ENCODE measurements around the gene ELP4.
A peak's percentile ranks its signal among the peaks of the same experiment; 100 is the strongest.

The ELP4 gene

DNA sequence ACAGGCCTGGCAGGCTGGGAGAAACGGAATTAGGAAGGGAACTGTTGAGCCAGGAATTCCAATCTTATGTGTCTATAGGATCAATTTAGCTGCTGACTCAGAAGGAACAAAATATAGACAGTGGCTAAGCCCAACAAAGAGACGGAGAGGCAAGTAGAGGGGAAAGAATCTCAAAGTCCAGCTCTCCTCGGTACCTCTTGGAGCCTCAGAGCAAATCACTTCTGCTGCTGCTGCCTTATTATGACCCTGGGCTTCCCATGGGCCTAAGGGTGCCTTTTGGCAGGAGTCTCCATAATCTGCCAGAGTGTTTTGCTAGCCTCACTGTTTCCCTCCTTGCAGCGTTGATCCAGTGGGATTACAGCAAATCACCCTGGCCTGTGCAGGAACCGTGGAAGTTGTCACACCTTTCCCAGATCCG is 269.8 kb downstream of the ELP4 start:
- no peaks in the 10 kb centered on the region for H3K79me1 ChIP-seq (replicated peaks; ENCODE audit: low read length, poor library complexity, severe bottlenecking)
- H3K9ac ChIP-seq (ENCODE audit: low read length): no peak overlapping the region
- H3K9me3 ChIP-seq (ENCODE audit: control insufficient read depth, low read length): peaks cover 9% of the 10 kb centered on the region
- peaks cover 2% of the 10 kb centered on the region for H3K4me1 ChIP-seq (ENCODE audit: control insufficient read depth, insufficient read depth, low read depth, low read length)
- no peak overlapping the region for H3K23ac ChIP-seq (ENCODE audit: low read length in 2 of 2)
- no peak overlapping the region for H4K8ac ChIP-seq (ENCODE audit: low read length)
- no peak overlapping the region for H2AFZ ChIP-seq (ENCODE audit: low read depth, low read length)
- H3K36me3 ChIP-seq (ENCODE audit: control insufficient read depth in 1 of 2, insufficient read depth in 2 of 2, low read depth in 1 of 2, low read length in 2 of 2): no peaks in the 10 kb centered on the region
- no peak overlapping the region for H3K4ac ChIP-seq (ENCODE audit: low read depth in 1 of 2, low read length in 2 of 2)
- no peak overlapping the region for H3K14ac ChIP-seq (ENCODE audit: low read length in 2 of 2)
- H3K4me2 ChIP-seq (ENCODE audit: low read length, poor library complexity, severe bottlenecking): no peak overlapping the region
- no peak overlapping the region for H3K4me3 ChIP-seq (ENCODE audit: insufficient read depth in 1 of 2, low read depth in 1 of 2, low read length in 2 of 2)
- no peak overlapping the region for H2BK12ac ChIP-seq (ENCODE audit: low read length in 2 of 2)
- no peak overlapping the region for H3K18ac ChIP-seq (ENCODE audit: low read depth in 1 of 2, low read length in 2 of 2)
- DNase-seq: peak; percentile 37
- no peaks in the 10 kb centered on the region for H3K27me3 ChIP-seq (ENCODE audit: control insufficient read depth in 1 of 2, insufficient read depth in 1 of 2, low read length in 2 of 2)
- H2BK15ac ChIP-seq (ENCODE audit: low read depth, poor library complexity, severe bottlenecking): no peak overlapping the region
- H2AK5ac ChIP-seq (ENCODE audit: low read length, severe bottlenecking): no peak overlapping the region
- WGBS: 53% methylated on average over 6 of the region's 6 CpGs
- H2BK5ac ChIP-seq (ENCODE audit: low read depth, low read length, poor library complexity, severe bottlenecking): no peak overlapping the region
- no peak overlapping the region for H3K27ac ChIP-seq (ENCODE audit: low read length, poor library complexity, severe bottlenecking)
- no peak overlapping the region for H2BK120ac ChIP-seq (ENCODE audit: low read depth, low read length)
- no peak overlapping the region for H4K91ac ChIP-seq (ENCODE audit: low read length)

DNA sequence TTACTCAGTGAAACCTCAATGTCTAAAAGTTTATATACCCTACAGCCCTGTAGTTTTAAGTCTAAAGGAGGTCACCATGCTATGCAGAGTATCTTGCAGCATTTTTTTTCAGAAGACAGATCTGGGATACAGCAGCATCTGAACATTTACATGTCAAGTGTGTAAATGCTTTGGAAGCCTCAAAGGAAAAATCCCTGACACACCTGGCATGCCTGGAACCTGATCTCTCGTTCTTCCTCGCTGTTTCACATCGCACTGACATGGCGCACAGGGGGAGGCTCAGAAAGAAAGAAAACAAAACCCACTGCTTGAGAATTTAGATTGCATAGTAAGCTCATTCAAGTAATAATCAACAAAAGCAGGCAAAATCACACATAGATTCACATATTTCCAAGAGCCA is 270.5 kb downstream of the ELP4 start:
- no peak overlapping the region for H3K23ac ChIP-seq (ENCODE audit: low read length in 2 of 2)
- no peak overlapping the region for H3K4me2 ChIP-seq (ENCODE audit: low read length, poor library complexity, severe bottlenecking)
- no peaks in the 10 kb centered on the region for H3K27me3 ChIP-seq (ENCODE audit: control insufficient read depth in 1 of 2, insufficient read depth in 1 of 2, low read length in 2 of 2)
- 93% methylated on average over 4 of the region's 4 CpGs for WGBS
- H2BK15ac ChIP-seq (ENCODE audit: low read depth, poor library complexity, severe bottlenecking): no peak overlapping the region
- H2BK120ac ChIP-seq (ENCODE audit: low read depth, low read length): no peak overlapping the region
- no peak overlapping the region for H3K4me3 ChIP-seq (ENCODE audit: insufficient read depth in 1 of 2, low read depth in 1 of 2, low read length in 2 of 2)
- H3K4me1 ChIP-seq (ENCODE audit: control insufficient read depth, insufficient read depth, low read depth, low read length): peaks cover 2% of the 10 kb centered on the region
- H4K91ac ChIP-seq (ENCODE audit: low read length): no peak overlapping the region
- DNase-seq: no peak
- H3K9ac ChIP-seq (ENCODE audit: low read length): no peak overlapping the region
- no peak overlapping the region for H3K4ac ChIP-seq (ENCODE audit: low read depth in 1 of 2, low read length in 2 of 2)
- H3K9me3 ChIP-seq (ENCODE audit: control insufficient read depth, low read length): peaks cover 9% of the 10 kb centered on the region
- H4K8ac ChIP-seq (ENCODE audit: low read length): no peak overlapping the region
- H3K79me1 ChIP-seq (replicated peaks; ENCODE audit: low read length, poor library complexity, severe bottlenecking): no peaks in the 10 kb centered on the region
- H2AK5ac ChIP-seq (ENCODE audit: low read length, severe bottlenecking): no peak overlapping the region
- H3K27ac ChIP-seq (ENCODE audit: low read length, poor library complexity, severe bottlenecking): no peak overlapping the region
- no peak overlapping the region for H2BK12ac ChIP-seq (ENCODE audit: low read length in 2 of 2)
- H3K36me3 ChIP-seq (ENCODE audit: control insufficient read depth in 1 of 2, insufficient read depth in 2 of 2, low read depth in 1 of 2, low read length in 2 of 2): no peaks in the 10 kb centered on the region
- no peak overlapping the region for H3K18ac ChIP-seq (ENCODE audit: low read depth in 1 of 2, low read length in 2 of 2)
- H2AFZ ChIP-seq (ENCODE audit: low read depth, low read length): no peak overlapping the region
- H2BK5ac ChIP-seq (ENCODE audit: low read depth, low read length, poor library complexity, severe bottlenecking): no peak overlapping the region
- no peak overlapping the region for H3K14ac ChIP-seq (ENCODE audit: low read length in 2 of 2)

- H3K18ac ChIP-seq (ENCODE audit: low read depth in 1 of 2, low read length in 2 of 2): no peak overlapping the region
- H2BK15ac ChIP-seq (ENCODE audit: low read depth, poor library complexity, severe bottlenecking): no peak overlapping the region
- no peaks in the 10 kb centered on the region for H3K36me3 ChIP-seq (ENCODE audit: control insufficient read depth in 1 of 2, insufficient read depth in 2 of 2, low read depth in 1 of 2, low read length in 2 of 2)
- no peak overlapping the region for H2BK12ac ChIP-seq (ENCODE audit: low read length in 2 of 2)
- no peak overlapping the region for H2BK5ac ChIP-seq (ENCODE audit: low read depth, low read length, poor library complexity, severe bottlenecking)
- H3K9ac ChIP-seq (ENCODE audit: low read length): no peak overlapping the region
- no peak for DNase-seq
- H3K23ac ChIP-seq (ENCODE audit: low read length in 2 of 2): no peak overlapping the region
- H2BK120ac ChIP-seq (ENCODE audit: low read depth, low read length): no peak overlapping the region
- H3K27ac ChIP-seq (ENCODE audit: low read length, poor library complexity, severe bottlenecking): no peak overlapping the region
- H4K91ac ChIP-seq (ENCODE audit: low read length): no peak overlapping the region
- H3K14ac ChIP-seq (ENCODE audit: low read length in 2 of 2): no peak overlapping the region
- H4K8ac ChIP-seq (ENCODE audit: low read length): no peak overlapping the region
- H3K27me3 ChIP-seq (ENCODE audit: control insufficient read depth in 1 of 2, insufficient read depth in 1 of 2, low read length in 2 of 2): no peaks in the 10 kb centered on the region
- peaks cover 9% of the 10 kb centered on the region for H3K9me3 ChIP-seq (ENCODE audit: control insufficient read depth, low read length)
- no peak overlapping the region for H3K4me3 ChIP-seq (ENCODE audit: insufficient read depth in 1 of 2, low read depth in 1 of 2, low read length in 2 of 2)
- H3K4me1 ChIP-seq (ENCODE audit: control insufficient read depth, insufficient read depth, low read depth, low read length): peaks cover 2% of the 10 kb centered on the region
- WGBS: 95% methylated on average over 5 of the region's 5 CpGs
- H3K79me1 ChIP-seq (replicated peaks; ENCODE audit: low read length, poor library complexity, severe bottlenecking): no peaks in the 10 kb centered on the region
- H3K4me2 ChIP-seq (ENCODE audit: low read length, poor library complexity, severe bottlenecking): no peak overlapping the region
- H3K4ac ChIP-seq (ENCODE audit: low read depth in 1 of 2, low read length in 2 of 2): no peak overlapping the region
- no peak overlapping the region for H2AK5ac ChIP-seq (ENCODE audit: low read length, severe bottlenecking)
- no peak overlapping the region for H2AFZ ChIP-seq (ENCODE audit: low read depth, low read length)
Measured at GRCh38 chr11:31780480-31780971, 271.0 kb downstream of the ELP4 start.

GRCh38 chr11:31782257-31782656 is 272.7 kb downstream of the ELP4 start:
- Histone ChIP-seq H4K8ac (ENCODE audit: low read length) (no peak overlapping the region), H3K4me3 (ENCODE audit: insufficient read depth in 1 of 2, low read depth in 1 of 2, low read length in 2 of 2) (no peak overlapping the region)

More at GRCh38 chr11:31782257-31782656, 272.7 kb downstream of the ELP4 start:
- Histone ChIP-seq H3K79me1 (replicated peaks; ENCODE audit: low read length, poor library complexity, severe bottlenecking) (no peaks in the 10 kb centered on the region), H3K23ac (ENCODE audit: low read length in 2 of 2) (no peak overlapping the region), H3K9me3 (ENCODE audit: control insufficient read depth, low read length) (peaks cover 6% of the 10 kb centered on the region), H3K36me3 (ENCODE audit: control insufficient read depth in 1 of 2, insufficient read depth in 2 of 2, low read depth in 1 of 2, low read length in 2 of 2) (peaks cover 0 to 4% of the 10 kb centered on the region in 2 experiments), H3K27me3 (ENCODE audit: control insufficient read depth in 1 of 2, insufficient read depth in 1 of 2, low read length in 2 of 2) (no peaks in the 10 kb centered on the region), H3K9ac (ENCODE audit: low read length) (no peak overlapping the region), H2BK5ac (ENCODE audit: low read depth, low read length, poor library complexity, severe bottlenecking) (no peak overlapping the region), H3K4me2 (ENCODE audit: low read length, poor library complexity, severe bottlenecking) (no peak overlapping the region), H3K18ac (ENCODE audit: low read depth in 1 of 2, low read length in 2 of 2) (no peak overlapping the region), H2AK5ac (ENCODE audit: low read length, severe bottlenecking) (no peak overlapping the region), H2BK15ac (ENCODE audit: low read depth, poor library complexity, severe bottlenecking) (no peak overlapping the region), H2BK12ac (ENCODE audit: low read length in 2 of 2) (no peak overlapping the region), H3K4me1 (ENCODE audit: control insufficient read depth, insufficient read depth, low read depth, low read length) (peaks cover 2% of the 10 kb centered on the region), H3K4ac (ENCODE audit: low read depth in 1 of 2, low read length in 2 of 2) (no peak overlapping the region), H3K14ac (ENCODE audit: low read length in 2 of 2) (no peak overlapping the region), H3K27ac (ENCODE audit: low read length, poor library complexity, severe bottlenecking) (no peak overlapping the region), H2AFZ (ENCODE audit: low read depth, low read length) (no peak overlapping the region), H2BK120ac (ENCODE audit: low read depth, low read length) (no peak overlapping the region), H4K91ac (ENCODE audit: low read length) (no peak overlapping the region)
- no peak for DNase-seq
- WGBS: 90% methylated on average over 2 of the region's 2 CpGs

Data from mesenchymal stem cell (in vitro differentiated cells and primary cell).